SK-N-SH treated with all-trans-retinoic acid at 6 μM for 48 hours (cell line): ENCODE measurements around the gene GFM1.

Experiments
- ATAC-seq: fragments of 200-7000 bp; cut with Tn5 transposase; 3 replicates; pipeline ENCODE4 v1.9.1; 2020; ENCODE audit warnings: mild to moderate bottlenecking, moderate library complexity
- ARNTL ChIP-seq: fragments of 450-650 bp; formaldehyde crosslinking; IDR thresholded peaks from 2 replicates; pipeline ENCODE4 v1.5.0; 2020; ENCODE audit warnings: low read depth, mild to moderate bottlenecking, moderate library complexity, borderline replicate concordance
- CREB5 ChIP-seq: fragments of 250-450 bp; sonication (Bioruptor Pico); IDR thresholded peaks from 2 replicates; pipeline ENCODE4 v1.5.1; 2020; ENCODE audit warnings: low read depth, mild to moderate bottlenecking, moderate library complexity
- CSDC2 ChIP-seq: fragments of 250-450 bp; sonication (Bioruptor Pico); IDR thresholded peaks from 2 replicates; pipeline ENCODE4 v1.5.0; 2020; ENCODE audit warnings: mild to moderate bottlenecking, moderate library complexity
- CSRNP3 ChIP-seq: fragments of 250-450 bp; sonication (Bioruptor Pico); IDR thresholded peaks from 2 replicates; pipeline ENCODE4 v1.5.1; 2021; ENCODE audit warnings: mild to moderate bottlenecking, moderate library complexity
- ESRRG ChIP-seq: fragments of 250-450 bp; sonication (Bioruptor Pico); IDR thresholded peaks from 2 replicates; pipeline ENCODE4 v1.6.1; 2021; ENCODE audit warnings: mild to moderate bottlenecking
- GLIS3 ChIP-seq: fragments of 250-450 bp; sonication (Bioruptor Pico); IDR thresholded peaks from 2 replicates; pipeline ENCODE4 v1.5.0; 2020; ENCODE audit warnings: mild to moderate bottlenecking, moderate library complexity
- ISL1 ChIP-seq: fragments of 250-450 bp; sonication (Bioruptor Pico); IDR thresholded peaks from 2 replicates; pipeline ENCODE4 v2.1.2; 2022; ENCODE audit warnings: mild to moderate bottlenecking, moderate library complexity
- OSR1 ChIP-seq: fragments of 250-450 bp; sonication (Bioruptor Pico); IDR thresholded peaks from 2 replicates; pipeline ENCODE4 v1.8.0; 2022; ENCODE audit warnings: moderate library complexity, mild to moderate bottlenecking, inconsistent platforms
- POU6F1 ChIP-seq: fragments of 250-450 bp; sonication (Bioruptor Pico); IDR thresholded peaks from 2 replicates; pipeline ENCODE4 v1.8.0; 2021; ENCODE audit warnings: low read depth, mild to moderate bottlenecking, moderate library complexity, borderline replicate concordance
- PPARA ChIP-seq: fragments of 250-450 bp; sonication (Bioruptor Pico); IDR thresholded peaks from 2 replicates; pipeline ENCODE4 v1.5.0; 2020; ENCODE audit warnings: mild to moderate bottlenecking, borderline replicate concordance
- SNAI2 ChIP-seq: fragments of 250-450 bp; sonication (Bioruptor Pico); IDR thresholded peaks from 2 replicates; pipeline ENCODE4 v1.5.0; 2020; ENCODE audit warnings: mild to moderate bottlenecking, moderate library complexity
- TCF4 ChIP-seq: fragments of 250-450 bp; sonication (Bioruptor Pico); IDR thresholded peaks from 2 replicates; pipeline ENCODE4 v1.8.0; 2021; ENCODE audit warnings: mild to moderate bottlenecking, moderate library complexity, borderline replicate concordance
- TOX ChIP-seq: fragments of 250-450 bp; sonication (Bioruptor Pico); IDR thresholded peaks from 2 replicates; pipeline ENCODE4 v1.8.0; 2021; ENCODE audit warnings: mild to moderate bottlenecking, moderate library complexity, borderline replicate concordance
- TSHZ2 ChIP-seq: fragments of 250-450 bp; sonication (Bioruptor Pico); IDR thresholded peaks from 2 replicates; pipeline ENCODE4 v1.5.0; 2020; ENCODE audit warnings: mild to moderate bottlenecking, moderate library complexity
- ZC3H10 ChIP-seq: fragments of 250-450 bp; sonication (Bioruptor Pico); IDR thresholded peaks from 2 replicates; pipeline ENCODE4 v1.5.1; 2021; ENCODE audit warnings: mild to moderate bottlenecking, moderate library complexity
- ZFP3 ChIP-seq: fragments of 250-450 bp; sonication (Bioruptor Pico); IDR thresholded peaks from 2 replicates; pipeline ENCODE4 v1.5.0; 2020; ENCODE audit warnings: mild to moderate bottlenecking, moderate library complexity
- ZFP30 ChIP-seq: fragments of 450-650 bp; formaldehyde crosslinking; IDR thresholded peaks from 2 replicates; pipeline ENCODE4 v1.5.0; 2022; ENCODE audit warnings: mild to moderate bottlenecking, moderate library complexity
- ZNF70 ChIP-seq: fragments of 450-650 bp; formaldehyde crosslinking; IDR thresholded peaks from 2 replicates; pipeline ENCODE4 v1.5.0; 2020; ENCODE audit warnings: mild to moderate bottlenecking, moderate library complexity
- ZNF8 ChIP-seq: fragments of 450-650 bp; formaldehyde crosslinking; IDR thresholded peaks from 2 replicates; pipeline ENCODE4 v1.5.0; 2020; ENCODE audit warnings: mild to moderate bottlenecking, moderate library complexity
- TF ChIP-seq, protein P1 (sequence below): fragments of 250-450 bp; sonication (Bioruptor Pico); IDR thresholded peaks from 2 replicates; pipeline ENCODE4 v1.8.0; 2020; ENCODE audit warnings: mild to moderate bottlenecking, moderate library complexity, borderline replicate concordance

The GFM1 gene

GRCh38 chr3:158718490-158719170, 74.3 kb downstream of the GFM1 start:
- peak; percentile 18; the same call in 2 of the 3 replicates for ATAC-seq
- TF ChIP-seq ISL1 (CRISPR knock-in tag) (0 out of 2 replicates have a peak, but pooled peaks have one; percentile 15), ZNF70 (CRISPR knock-in tag) (no peak)

DNA sequence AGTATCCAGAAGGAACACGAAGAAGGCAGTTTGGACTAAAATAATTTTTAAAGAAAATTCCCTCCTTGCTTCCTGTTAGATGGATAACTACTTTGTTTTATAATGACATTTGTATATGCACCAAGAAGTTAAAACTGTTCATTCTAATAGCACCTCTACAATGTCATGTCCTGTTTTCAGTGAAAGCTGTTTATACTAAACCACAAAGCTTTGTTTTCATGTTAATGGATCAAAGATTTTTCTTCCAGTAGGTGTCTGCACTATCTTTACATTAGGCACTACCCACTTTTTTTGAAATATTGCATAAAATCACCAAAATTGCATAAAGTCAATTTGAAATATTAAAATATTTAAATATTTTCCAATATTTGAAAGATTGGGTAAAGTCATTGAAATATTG, 77.8 kb downstream of the GFM1 start:
- no peak for TF ChIP-seq SNAI2
- no peak for TF ChIP-seq ESRRG (CRISPR knock-in tag)
- TF ChIP-seq TSHZ2 (CRISPR knock-in tag): no peak
- no peak for TF ChIP-seq TOX (CRISPR knock-in tag)
- TF ChIP-seq CSRNP3 (CRISPR knock-in tag): no peak
- no peak for TF ChIP-seq ARNTL (CRISPR knock-in tag)
- TF ChIP-seq ZFP30: no peak
- TF ChIP-seq CSDC2 (CRISPR knock-in tag): no peak
- TF ChIP-seq CREB5 (CRISPR knock-in tag): no peak
- TF ChIP-seq OSR1 (CRISPR knock-in tag): no peak
- TF ChIP-seq ZFP3: no peak
- no peak for TF ChIP-seq POU6F1 (CRISPR knock-in tag)
- no peak for TF ChIP-seq TCF4 (CRISPR knock-in tag)
- TF ChIP-seq ISL1 (CRISPR knock-in tag): no peak
- TF ChIP-seq GLIS3 (CRISPR knock-in tag): no peak
- no peak for TF ChIP-seq ZC3H10 (CRISPR knock-in tag)
- no peak for TF ChIP-seq ZNF8 (CRISPR knock-in tag)
- TF ChIP-seq, protein P1, sequence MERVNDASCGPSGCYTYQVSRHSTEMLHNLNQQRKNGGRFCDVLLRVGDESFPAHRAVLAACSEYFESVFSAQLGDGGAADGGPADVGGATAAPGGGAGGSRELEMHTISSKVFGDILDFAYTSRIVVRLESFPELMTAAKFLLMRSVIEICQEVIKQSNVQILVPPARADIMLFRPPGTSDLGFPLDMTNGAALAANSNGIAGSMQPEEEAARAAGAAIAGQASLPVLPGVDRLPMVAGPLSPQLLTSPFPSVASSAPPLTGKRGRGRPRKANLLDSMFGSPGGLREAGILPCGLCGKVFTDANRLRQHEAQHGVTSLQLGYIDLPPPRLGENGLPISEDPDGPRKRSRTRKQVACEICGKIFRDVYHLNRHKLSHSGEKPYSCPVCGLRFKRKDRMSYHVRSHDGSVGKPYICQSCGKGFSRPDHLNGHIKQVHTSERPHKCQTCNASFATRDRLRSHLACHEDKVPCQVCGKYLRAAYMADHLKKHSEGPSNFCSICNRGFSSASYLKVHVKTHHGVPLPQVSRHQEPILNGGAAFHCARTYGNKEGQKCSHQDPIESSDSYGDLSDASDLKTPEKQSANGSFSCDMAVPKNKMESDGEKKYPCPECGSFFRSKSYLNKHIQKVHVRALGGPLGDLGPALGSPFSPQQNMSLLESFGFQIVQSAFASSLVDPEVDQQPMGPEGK (CRISPR knock-in tag): no peak
- TF ChIP-seq ZNF70 (CRISPR knock-in tag): no peak
- no peak for ATAC-seq

- no peak for ATAC-seq
- TF ChIP-seq POU6F1 (CRISPR knock-in tag) (no peak), ZNF8 (CRISPR knock-in tag) (no peak), CSDC2 (CRISPR knock-in tag) (no peak), PPARA (CRISPR knock-in tag) (no peak), ARNTL (CRISPR knock-in tag) (no peak), TOX (CRISPR knock-in tag) (no peak), ZNF70 (CRISPR knock-in tag) (no peak), CREB5 (CRISPR knock-in tag) (no peak), GLIS3 (CRISPR knock-in tag) (no peak)
- TF ChIP-seq, protein P1 (CRISPR knock-in tag): no peak
Measured at GRCh38 chr3:158723991-158724390, 79.7 kb downstream of the GFM1 start.
